Fibroblast of skin of left quadriceps (primary cell): ENCODE measurements around the gene CDON.

Source experiments
- DNase-seq, 2 experiments: peaks; one replicate each; pipeline ENCODE4 v3.0.0-alpha.2; 2013; ENCODE audit warnings: low read depth in 2 of 2

The CDON gene

GRCh38 chr11:125956391-125957134 lies 106.1 kb downstream of the CDON start:
- no peak for DNase-seq

GRCh38 chr11:125955856-125956255 lies 106.8 kb downstream of the CDON start:
- no peak for DNase-seq

GRCh38 chr11:125954945-125955640 lies 107.6 kb downstream of the CDON start:
- DNase-seq = no peak

GRCh38 chr11:125954123-125954944 lies 108.3 kb downstream of the CDON start:
- DNase-seq = no peak

- DNase-seq = no peak
These were observed 109.2 kb downstream of the CDON start for GRCh38 chr11:125953401-125953935.

- no peak for DNase-seq
These were observed 109.7 kb downstream of the CDON start for GRCh38 chr11:125952973-125953372.

- DNase-seq = no peak
These were observed 110.1 kb downstream of the CDON start for GRCh38 chr11:125952559-125952958.

GRCh38 chr11:125951731-125952130 lies 110.9 kb downstream of the CDON start:
- no peak for DNase-seq

- DNase-seq = no peak
These were observed 111.7 kb downstream of the CDON start for GRCh38 chr11:125950696-125951651.

- no peak for DNase-seq
These were observed 112.5 kb downstream of the CDON start for GRCh38 chr11:125950178-125950490.

- DNase-seq = no peak
These were observed 113.1 kb downstream of the CDON start for GRCh38 chr11:125949271-125950177.

GRCh38 chr11:125948278-125949051 lies 114.2 kb downstream of the CDON start:
- DNase-seq = no peak

- no peak for DNase-seq
These were observed 115.0 kb downstream of the CDON start for GRCh38 chr11:125947419-125948277.

GRCh38 chr11:125946712-125947418 lies 115.8 kb downstream of the CDON start:
- no peak for DNase-seq

GRCh38 chr11:125945797-125946520 lies 116.7 kb downstream of the CDON start, which contains the start of gene VSIG10L2:
VSIG10L2 (plus strand) TSS chr11:125946044; CDS start chr11:125946056, 12 bp downstream.
- DNase-seq = no peak

- no peak for DNase-seq
These were observed 117.5 kb downstream of the CDON start for GRCh38 chr11:125945011-125945796.
